HG02763 (cell line): ENCODE data around the gene AP1S2.

Experiments used
- ATAC-seq: cut with Tn5 transposase; IDR thresholded peaks from one replicate; pipeline ENCODE4 v1.9.1; 2021; ENCODE audit warnings: mild to moderate bottlenecking, moderate library complexity; ENCODE audit not compliant: unreplicated experiment

Gene AP1S2

GRCh38 chrX:15812192-15812938, 42.2 kb downstream of the AP1S2 start:
- no peak for ATAC-seq

- no peak for ATAC-seq
These were observed 46.4 kb downstream of the AP1S2 start for GRCh38 chrX:15808254-15808653.

GRCh38 chrX:15804563-15804962, 50.0 kb downstream of the AP1S2 start:
- ATAC-seq = no peak

GRCh38 chrX:15797707-15798106, 56.9 kb downstream of the AP1S2 start:
- ATAC-seq = no peak

GRCh38 chrX:15790769-15791290, 63.8 kb downstream of the AP1S2 start:
- ATAC-seq = peak; percentile 27

- ATAC-seq = peak; percentile 92
These were observed 64.4 kb downstream of the AP1S2 start, which contains the start of gene ZRSR2 for GRCh38 chrX:15789979-15790768. TSS of gene ZRSR2 (plus strand) at chrX:15790484. CDS start at chrX:15790496, 12 bp downstream.

GRCh38 chrX:15786915-15787314, 67.7 kb downstream of the AP1S2 start:
- ATAC-seq = no peak

- ATAC-seq = no peak
These were observed 69.3 kb downstream of the AP1S2 start for GRCh38 chrX:15785176-15785750.

GRCh38 chrX:15781961-15782699, 72.5 kb downstream of the AP1S2 start:
- ATAC-seq = peak; percentile 90
